SK-N-MC (cell line): ENCODE results near the gene ZDHHC14.

Experiments used
- DNase-seq: peaks from one replicate; pipeline ENCODE4 v3.0.0-alpha.2; 2011; ENCODE audit warnings: low read depth, low spot score
- H3K27ac ChIP-seq: fragments of 200-600 bp; sonication (generic); 2 replicates; pipeline ENCODE4 v1.5.1; 2016; ENCODE audit warnings: mixed run types
- H3K36me3 ChIP-seq: fragments of 200-600 bp; sonication (generic); 2 replicates; pipeline ENCODE4 v1.6.1; 2017; ENCODE audit warnings: antibody characterized with exemption, low read length, mixed read lengths; ENCODE audit not compliant: insufficient read depth
- H3K4me3 ChIP-seq: fragments of 200-600 bp; sonication (generic); 2 replicates; pipeline ENCODE4 v1.5.1; 2016
- H3K9ac ChIP-seq: fragments of 200-600 bp; sonication (generic); 2 replicates; pipeline ENCODE4 v1.8.0; 2017; ENCODE audit warnings: mixed run types, mixed read lengths; ENCODE audit not compliant: insufficient read length
- H3K9me3 ChIP-seq: fragments of 200-600 bp; sonication (generic); 2 replicates; pipeline ENCODE4 v1.6.1; 2017; ENCODE audit warnings: low read depth, mild to moderate bottlenecking, antibody characterized with exemption, low read length, moderate library complexity, mixed read lengths
- EZH2 ChIP-seq: fragments of 200-600 bp; sonication (generic); IDR thresholded peaks from one replicate; pipeline ENCODE4 v1.6.1; 2017; ENCODE audit warnings: antibody characterized with exemption
- FOXP2 ChIP-seq: optimal IDR thresholded peaks from 2 replicates; pipeline ENCODE3; 2011; ENCODE audit warnings: mild to moderate bottlenecking, moderate library complexity; ENCODE audit not compliant: insufficient read depth; ENCODE audit errors: extremely low read length, control extremely low read depth
- POLR2AphosphoS5 ChIP-seq: IDR thresholded peaks from 2 replicates; pipeline ENCODE4 v1.6.1; 2012; ENCODE audit warnings: mild to moderate bottlenecking, low read depth, low read length, borderline replicate concordance

Gene ZDHHC14

GRCh38 chr6:157522472-157522871, 141.5 kb downstream of the ZDHHC14 start:
- 0 out of 2 replicates have a peak, but pooled peaks cover 2% of the 10 kb centered on the region for H3K9me3 ChIP-seq
- no peaks in the 10 kb centered on the region for H3K36me3 ChIP-seq
- no peak for TF ChIP-seq FOXP2
- TF ChIP-seq POLR2AphosphoS5: no peak
- TF ChIP-seq EZH2: no peak
- no peak overlapping the region for H3K4me3 ChIP-seq
- no peak overlapping the region for H3K27ac ChIP-seq
- no peak overlapping the region for H3K9ac ChIP-seq
- no peak for DNase-seq

GRCh38 chr6:157524735-157525134, 143.7 kb downstream of the ZDHHC14 start:
- no peak for TF ChIP-seq POLR2AphosphoS5
- no peak for TF ChIP-seq EZH2
- TF ChIP-seq FOXP2: no peak
- Histone ChIP-seq H3K4me3 (no peak overlapping the region), H3K27ac (no peak overlapping the region), H3K9me3 (0 out of 2 replicates have a peak, but pooled peaks cover 2% of the 10 kb centered on the region), H3K9ac (no peak overlapping the region), H3K36me3 (no peaks in the 10 kb centered on the region)
- no peak for DNase-seq

- Histone ChIP-seq H3K9ac (no peak overlapping the region), H3K36me3 (no peaks in the 10 kb centered on the region), H3K27ac (no peak overlapping the region), H3K9me3 (0 out of 2 replicates have a peak, but pooled peaks cover 2% of the 10 kb centered on the region), H3K4me3 (no peak overlapping the region)
- no peak for TF ChIP-seq EZH2
- no peak for TF ChIP-seq FOXP2
- no peak for DNase-seq
These were observed 144.4 kb downstream of the ZDHHC14 start for GRCh38 chr6:157525292-157525889.

GRCh38 chr6:157525918-157526425, 145.0 kb downstream of the ZDHHC14 start:
- TF ChIP-seq POLR2AphosphoS5 (no peak), EZH2 (no peak), FOXP2 (no peak)
- no peak overlapping the region for H3K27ac ChIP-seq
- 0 out of 2 replicates have a peak, but pooled peaks cover 2% of the 10 kb centered on the region for H3K9me3 ChIP-seq
- H3K9ac ChIP-seq: no peak overlapping the region
- no peaks in the 10 kb centered on the region for H3K36me3 ChIP-seq
- no peak for DNase-seq
- no peak overlapping the region for H3K4me3 ChIP-seq

- no peak for DNase-seq
- H3K36me3 ChIP-seq: no peaks in the 10 kb centered on the region
- H3K9ac ChIP-seq: no peak overlapping the region
- H3K4me3 ChIP-seq: no peak overlapping the region
- TF ChIP-seq POLR2AphosphoS5 (no peak), EZH2 (no peak), FOXP2 (no peak)
- H3K27ac ChIP-seq: no peak overlapping the region
- H3K9me3 ChIP-seq: 0 out of 2 replicates have a peak, but pooled peaks cover 2% of the 10 kb centered on the region
These were observed 146.5 kb downstream of the ZDHHC14 start for GRCh38 chr6:157527471-157527907.

- TF ChIP-seq POLR2AphosphoS5: no peak
- no peak for TF ChIP-seq FOXP2
- Histone ChIP-seq H3K9ac (no peak overlapping the region), H3K4me3 (no peak overlapping the region), H3K9me3 (0 out of 2 replicates have a peak, but pooled peaks cover 2% of the 10 kb centered on the region), H3K27ac (no peak overlapping the region), H3K36me3 (no peaks in the 10 kb centered on the region)
- DNase-seq: no peak
These were observed 148.1 kb downstream of the ZDHHC14 start for GRCh38 chr6:157528931-157529653.

GRCh38 chr6:157529654-157530039, 148.7 kb downstream of the ZDHHC14 start:
- no peaks in the 10 kb centered on the region for H3K36me3 ChIP-seq
- H3K27ac ChIP-seq: no peak overlapping the region
- H3K9me3 ChIP-seq: 0 out of 2 replicates have a peak, but pooled peaks cover 2% of the 10 kb centered on the region
- H3K9ac ChIP-seq: no peak overlapping the region
- no peak for DNase-seq
- H3K4me3 ChIP-seq: no peak overlapping the region
- TF ChIP-seq EZH2: no peak
- no peak for TF ChIP-seq POLR2AphosphoS5
- TF ChIP-seq FOXP2: no peak

- TF ChIP-seq POLR2AphosphoS5 (no peak), EZH2 (no peak), FOXP2 (no peak)
- Histone ChIP-seq H3K9me3 (no peaks in the 10 kb centered on the region), H3K4me3 (no peak overlapping the region), H3K27ac (no peak overlapping the region), H3K9ac (no peak overlapping the region), H3K36me3 (no peaks in the 10 kb centered on the region)
- no peak for DNase-seq
These were observed 149.1 kb downstream of the ZDHHC14 start for GRCh38 chr6:157530126-157530525.

GRCh38 chr6:157530724-157531168, 149.8 kb downstream of the ZDHHC14 start:
- no peak overlapping the region for H3K4me3 ChIP-seq
- H3K27ac ChIP-seq: no peak overlapping the region
- H3K9ac ChIP-seq: no peak overlapping the region
- H3K9me3 ChIP-seq: no peaks in the 10 kb centered on the region
- no peak for DNase-seq
- no peaks in the 10 kb centered on the region for H3K36me3 ChIP-seq
- TF ChIP-seq POLR2AphosphoS5: no peak
- TF ChIP-seq FOXP2: no peak
